GM18498 (cell line): Measurements from ENCODE around the gene PCDHGA10.
"Not testable (repeated sequence)": the region's sequence is repeated elsewhere in the genome, so short reads cannot be mapped to it uniquely, and the experiment has no call there.

ENCODE experiments used
- ATAC-seq: cut with Tn5 transposase; IDR thresholded peaks from one replicate; pipeline ENCODE4 v1.9.1; 2021; ENCODE audit warnings: mild to moderate bottlenecking, moderate library complexity; ENCODE audit not compliant: unreplicated experiment

Gene PCDHGA10

DNA sequence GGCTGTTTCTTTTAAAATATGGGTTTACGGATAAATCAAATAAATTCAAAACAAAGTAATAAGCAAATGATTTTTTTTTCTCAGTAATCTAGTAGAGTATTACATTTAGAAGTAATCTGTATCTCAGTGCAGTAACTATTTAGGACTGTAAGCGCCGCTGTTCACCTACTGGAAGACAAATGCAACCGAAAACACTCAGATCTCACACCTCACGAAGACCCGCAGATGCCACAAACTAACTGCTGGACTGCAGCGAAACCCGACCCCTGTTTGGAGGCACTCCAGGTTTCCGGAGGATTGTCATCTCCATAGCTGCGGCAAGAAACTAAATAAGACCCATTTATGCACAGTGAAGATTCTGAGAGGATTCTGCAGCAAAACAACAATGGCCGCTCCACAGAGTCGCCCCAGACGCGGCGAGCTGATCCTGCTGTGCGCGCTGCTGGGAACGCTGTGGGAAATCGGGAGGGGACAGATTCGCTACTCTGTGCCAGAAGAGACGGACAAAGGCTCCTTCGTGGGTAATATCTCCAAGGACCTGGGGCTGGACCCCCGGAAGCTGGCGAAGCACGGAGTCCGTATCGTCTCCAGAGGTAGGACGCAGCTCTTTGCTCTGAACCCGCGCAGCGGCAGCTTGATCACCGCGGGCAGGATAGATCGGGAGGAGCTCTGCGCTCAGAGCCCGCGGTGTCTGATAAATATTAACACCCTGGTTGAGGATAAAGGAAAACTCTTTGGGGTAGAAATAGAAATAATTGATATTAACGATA is 20.2 kb upstream of the PCDHGA10 start, which contains the start of gene PCDHGA8:
TSS of gene PCDHGA8 (plus strand) at position 205 of the 770 bp plus-strand sequence. CDS start at position 386, 181 bp downstream.
- ATAC-seq: no peak

DNA sequence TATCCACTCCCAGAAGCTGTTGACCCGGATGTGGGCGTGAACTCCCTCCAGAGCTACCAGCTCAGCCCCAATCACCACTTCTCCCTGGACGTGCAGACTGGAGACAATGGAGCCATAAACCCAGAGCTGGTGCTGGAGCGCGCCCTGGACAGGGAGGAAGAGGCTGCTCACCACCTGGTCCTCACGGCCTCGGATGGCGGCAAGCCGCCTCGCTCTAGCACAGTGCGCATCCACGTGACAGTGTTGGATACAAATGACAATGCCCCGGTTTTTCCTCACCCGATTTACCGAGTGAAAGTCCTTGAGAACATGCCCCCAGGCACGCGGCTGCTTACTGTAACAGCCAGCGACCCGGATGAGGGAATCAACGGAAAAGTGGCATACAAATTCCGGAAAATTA is 19.5 kb upstream of the PCDHGA10 start:
- no peak for ATAC-seq

DNA sequence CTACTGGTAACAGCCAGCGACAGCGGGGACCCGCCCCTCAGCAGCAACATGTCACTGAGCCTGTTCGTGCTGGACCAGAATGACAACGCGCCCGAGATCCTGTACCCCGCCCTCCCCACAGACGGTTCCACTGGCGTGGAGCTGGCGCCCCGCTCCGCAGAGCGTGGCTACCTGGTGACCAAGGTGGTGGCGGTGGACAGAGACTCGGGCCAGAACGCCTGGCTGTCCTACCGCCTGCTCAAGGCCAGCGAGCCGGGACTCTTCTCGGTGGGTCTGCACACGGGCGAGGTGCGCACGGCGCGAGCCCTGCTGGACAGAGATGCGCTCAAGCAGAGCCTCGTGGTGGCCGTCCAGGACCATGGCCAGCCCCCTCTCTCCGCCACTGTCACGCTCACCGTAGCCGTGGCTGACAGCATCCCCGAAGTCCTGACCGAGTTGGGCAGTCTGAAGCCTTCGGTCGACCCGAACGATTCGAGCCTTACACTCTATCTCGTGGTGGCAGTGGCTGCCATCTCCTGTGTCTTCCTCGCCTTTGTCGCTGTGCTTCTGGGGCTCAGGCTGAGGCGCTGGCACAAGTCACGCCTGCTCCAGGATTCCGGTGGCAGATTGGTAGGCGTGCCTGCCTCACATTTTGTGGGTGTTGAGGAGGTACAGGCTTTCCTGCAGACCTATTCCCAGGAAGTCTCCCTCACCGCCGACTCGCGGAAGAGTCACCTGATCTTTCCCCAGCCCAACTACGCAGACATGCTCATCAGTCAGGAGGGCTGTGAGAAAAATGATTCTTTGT is 18.2 kb upstream of the PCDHGA10 start:
- ATAC-seq: not testable (repeated sequence)

DNA sequence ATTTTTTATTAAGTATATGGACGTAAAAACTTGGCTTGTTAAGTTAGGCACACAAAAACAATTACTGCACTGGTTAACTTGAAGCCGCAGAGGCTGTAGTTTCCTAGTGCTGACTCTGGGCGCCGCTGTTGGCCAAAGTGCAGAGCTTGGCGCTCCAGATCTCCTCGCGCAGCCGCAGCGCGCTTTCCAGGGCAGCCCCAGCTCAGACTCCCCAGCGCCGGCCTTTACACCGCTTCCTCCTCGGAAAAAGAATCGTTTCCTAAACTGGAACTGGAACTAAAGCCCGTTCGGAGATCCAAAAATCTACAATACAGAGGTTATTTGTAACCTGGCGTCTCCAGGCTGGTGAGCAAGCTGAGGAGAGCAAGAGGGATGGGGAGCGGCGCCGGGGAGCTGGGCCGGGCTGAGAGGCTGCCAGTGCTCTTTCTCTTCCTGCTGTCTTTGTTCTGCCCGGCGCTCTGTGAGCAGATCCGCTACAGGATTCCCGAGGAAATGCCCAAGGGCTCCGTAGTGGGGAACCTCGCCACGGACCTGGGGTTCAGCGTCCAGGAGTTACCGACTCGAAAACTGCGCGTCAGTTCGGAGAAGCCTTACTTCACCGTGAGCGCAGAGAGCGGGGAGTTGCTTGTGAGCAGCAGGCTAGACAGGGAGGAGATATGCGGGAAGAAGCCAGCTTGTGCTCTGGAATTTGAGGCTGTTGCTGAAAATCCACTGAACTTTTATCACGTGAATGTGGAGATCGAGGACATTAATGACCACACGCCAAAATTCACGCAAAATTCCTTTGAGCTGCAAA is 14.8 kb upstream of the PCDHGA10 start, which contains the start of gene PCDHGB5:
TSS of gene PCDHGB5 (plus strand) at position 192 of the 796 bp plus-strand sequence. CDS start at position 373, 181 bp downstream.
- ATAC-seq: peak; percentile 79

DNA sequence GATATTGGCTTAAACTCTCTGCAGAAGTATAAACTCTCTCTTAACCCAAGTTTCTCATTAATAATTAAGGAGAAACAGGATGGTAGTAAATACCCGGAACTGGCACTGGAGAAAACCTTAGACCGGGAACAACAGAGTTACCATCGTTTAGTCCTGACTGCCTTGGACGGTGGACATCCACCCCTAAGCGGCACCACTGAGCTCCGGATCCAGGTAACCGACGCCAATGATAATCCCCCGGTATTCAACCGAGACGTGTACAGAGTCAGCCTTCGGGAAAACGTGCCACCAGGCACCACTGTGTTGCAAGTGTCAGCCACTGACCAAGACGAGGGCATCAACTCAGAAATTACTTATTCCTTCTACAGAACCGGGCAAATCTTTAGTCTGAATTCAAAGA is 14.2 kb upstream of the PCDHGA10 start:
- no peak for ATAC-seq

DNA sequence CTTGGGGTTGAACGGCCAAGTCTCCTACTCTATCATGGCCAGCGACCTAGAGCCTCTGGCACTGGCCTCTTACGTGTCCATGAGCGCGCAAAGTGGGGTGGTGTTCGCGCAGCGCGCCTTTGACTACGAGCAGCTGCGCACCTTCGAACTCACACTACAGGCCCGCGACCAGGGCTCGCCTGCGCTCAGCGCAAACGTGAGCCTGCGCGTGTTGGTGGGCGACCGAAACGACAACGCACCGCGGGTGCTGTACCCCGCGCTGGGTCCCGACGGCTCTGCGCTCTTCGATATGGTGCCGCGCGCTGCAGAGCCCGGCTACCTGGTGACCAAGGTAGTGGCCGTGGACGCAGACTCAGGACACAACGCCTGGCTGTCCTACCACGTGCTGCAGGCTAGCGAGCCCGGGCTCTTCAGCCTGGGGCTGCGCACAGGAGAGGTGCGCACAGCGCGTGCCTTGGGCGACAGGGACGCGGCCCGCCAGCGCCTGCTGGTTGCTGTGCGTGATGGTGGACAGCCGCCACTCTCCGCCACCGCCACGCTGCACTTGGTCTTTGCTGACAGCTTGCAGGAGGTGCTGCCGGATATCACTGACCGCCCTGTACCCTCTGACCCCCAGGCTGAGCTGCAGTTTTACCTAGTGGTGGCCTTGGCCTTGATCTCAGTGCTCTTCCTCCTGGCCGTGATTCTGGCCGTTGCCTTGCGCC is 13.1 kb upstream of the PCDHGA10 start:
- ATAC-seq: no peak

DNA sequence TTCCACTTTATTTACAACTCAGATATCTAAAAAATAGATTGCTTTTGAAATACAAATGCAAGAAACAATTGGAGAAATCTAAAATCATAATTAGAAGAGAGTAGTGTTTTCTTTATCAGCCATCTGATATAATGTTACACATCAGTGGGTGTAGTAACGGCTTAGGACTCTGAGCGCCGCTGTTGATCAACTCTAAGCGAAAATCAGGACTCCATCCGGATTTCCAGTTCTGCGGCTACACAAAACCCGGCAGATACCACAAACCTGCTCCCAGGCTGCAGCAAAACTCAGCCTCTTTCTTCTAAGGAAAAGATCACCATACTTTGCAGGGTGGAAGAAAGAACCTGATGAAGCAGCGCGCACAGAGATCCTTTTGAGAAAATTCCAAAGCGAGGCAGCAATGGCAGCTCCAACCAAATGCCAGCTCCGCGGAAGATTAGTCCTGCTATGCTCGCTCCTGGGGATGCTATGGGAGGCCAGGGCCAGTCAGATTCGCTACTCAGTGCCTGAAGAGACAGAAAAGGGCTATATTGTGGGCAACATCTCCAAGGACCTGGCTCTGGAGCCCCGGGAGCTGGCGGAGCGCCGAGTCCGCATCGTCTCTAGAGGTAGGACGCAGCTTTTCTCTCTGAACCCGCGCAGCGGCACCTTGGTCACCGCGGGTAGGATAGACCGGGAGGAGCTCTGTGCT is 10.1 kb upstream of the PCDHGA10 start, which contains the start of gene PCDHGA9:
TSS of gene PCDHGA9 (plus strand) at position 226 of the 691 bp plus-strand sequence. CDS start at position 401, 175 bp downstream.
- ATAC-seq: no peak

DNA sequence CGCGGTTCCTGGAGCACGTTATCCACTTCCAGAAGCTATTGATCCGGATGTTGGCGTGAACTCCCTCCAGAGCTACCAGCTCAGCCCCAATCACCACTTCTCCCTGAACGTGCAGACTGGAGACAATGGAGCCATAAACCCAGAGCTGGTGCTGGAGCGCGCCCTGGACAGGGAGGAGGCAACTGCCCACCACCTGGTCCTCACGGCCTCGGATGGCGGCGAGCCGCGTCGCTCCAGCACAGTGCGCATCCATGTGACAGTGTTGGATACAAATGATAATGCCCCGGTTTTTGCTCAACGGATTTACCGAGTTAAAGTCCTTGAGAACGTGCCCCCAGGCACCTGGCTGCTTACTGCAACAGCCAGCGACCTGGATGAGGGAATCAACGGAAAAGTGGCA is 9.4 kb upstream of the PCDHGA10 start:
- no peak for ATAC-seq

DNA sequence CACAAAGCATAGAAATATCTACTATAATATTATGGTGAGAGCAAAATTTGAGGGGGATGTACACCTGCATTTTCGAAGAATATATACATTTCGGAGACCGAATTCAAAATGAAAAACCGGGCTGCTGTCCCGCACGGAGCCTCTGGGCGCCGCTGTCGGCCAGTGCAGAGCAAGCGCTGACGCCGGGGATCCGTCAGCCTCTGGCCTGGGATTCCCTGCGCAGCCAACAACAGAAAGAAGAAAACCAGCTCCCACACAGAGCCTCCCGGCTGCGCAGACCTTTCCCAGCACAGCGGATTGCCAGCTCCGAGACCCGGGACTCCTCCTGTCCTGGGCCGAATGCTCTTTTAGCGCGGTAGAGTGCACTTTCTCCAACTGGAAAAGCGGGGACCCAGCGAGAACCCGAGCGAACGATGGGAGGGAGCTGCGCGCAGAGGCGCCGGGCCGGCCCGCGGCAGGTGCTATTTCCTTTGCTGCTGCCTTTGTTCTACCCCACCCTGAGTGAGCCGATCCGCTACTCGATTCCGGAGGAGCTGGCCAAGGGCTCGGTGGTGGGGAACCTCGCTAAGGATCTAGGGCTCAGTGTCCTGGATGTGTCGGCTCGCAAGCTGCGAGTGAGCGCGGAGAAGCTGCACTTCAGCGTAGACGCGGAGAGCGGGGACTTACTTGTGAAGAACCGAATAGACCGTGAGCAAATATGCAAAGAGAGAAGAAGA is 4.8 kb upstream of the PCDHGA10 start, which contains the start of gene PCDHGB6:
TSS of gene PCDHGB6 (plus strand) at position 232 of the 716 bp plus-strand sequence. CDS start at position 414, 182 bp downstream.
- ATAC-seq: not testable (repeated sequence)

DNA sequence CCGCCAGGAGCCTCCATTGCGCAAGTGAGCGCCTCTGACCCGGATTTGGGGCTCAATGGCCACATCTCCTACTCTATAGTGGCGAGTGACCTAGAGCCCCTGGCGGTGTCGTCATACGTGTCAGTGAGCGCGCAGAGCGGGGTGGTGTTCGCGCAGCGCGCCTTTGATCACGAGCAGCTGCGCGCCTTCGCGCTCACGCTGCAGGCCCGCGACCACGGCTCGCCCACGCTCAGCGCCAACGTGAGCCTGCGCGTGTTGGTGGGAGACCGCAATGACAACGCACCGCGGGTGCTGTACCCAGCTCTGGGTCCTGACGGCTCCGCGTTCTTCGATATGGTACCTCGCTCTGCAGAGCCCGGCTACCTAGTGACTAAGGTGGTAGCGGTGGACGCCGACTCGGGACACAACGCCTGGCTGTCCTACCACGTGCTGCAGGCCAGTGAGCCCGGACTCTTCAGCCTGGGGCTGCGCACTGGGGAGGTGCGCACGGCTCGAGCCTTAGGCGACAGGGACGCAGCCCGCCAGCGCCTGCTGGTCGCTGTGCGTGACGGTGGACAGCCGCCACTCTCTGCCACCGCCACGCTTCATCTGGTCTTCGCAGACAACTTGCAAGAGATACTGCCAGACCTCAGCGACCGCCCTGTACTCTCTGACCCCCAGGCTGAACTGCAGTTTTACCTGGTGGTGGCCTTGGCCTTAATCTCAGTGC is 3.0 kb upstream of the PCDHGA10 start:
- no peak for ATAC-seq

DNA sequence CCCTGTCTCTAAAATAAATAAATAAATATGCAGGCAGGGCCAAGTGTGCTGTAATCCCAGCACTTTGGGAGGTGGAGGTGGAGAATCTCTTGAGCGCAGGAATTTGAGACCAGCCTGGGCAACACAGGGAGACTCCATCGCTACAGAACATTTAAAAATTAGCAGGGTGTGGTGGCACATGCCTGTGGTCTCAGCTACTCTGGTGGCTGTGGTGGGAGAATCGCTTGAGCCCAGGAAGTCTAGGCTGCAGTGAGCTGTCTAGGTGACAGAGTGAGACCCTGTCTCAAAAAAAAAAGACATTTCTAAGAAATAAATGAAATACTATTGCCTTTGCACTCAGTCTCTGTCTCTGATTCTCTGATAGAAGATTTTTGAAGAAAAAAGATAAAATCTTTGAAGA is 1.2 kb upstream of the PCDHGA10 start:
- ATAC-seq: no peak

DNA sequence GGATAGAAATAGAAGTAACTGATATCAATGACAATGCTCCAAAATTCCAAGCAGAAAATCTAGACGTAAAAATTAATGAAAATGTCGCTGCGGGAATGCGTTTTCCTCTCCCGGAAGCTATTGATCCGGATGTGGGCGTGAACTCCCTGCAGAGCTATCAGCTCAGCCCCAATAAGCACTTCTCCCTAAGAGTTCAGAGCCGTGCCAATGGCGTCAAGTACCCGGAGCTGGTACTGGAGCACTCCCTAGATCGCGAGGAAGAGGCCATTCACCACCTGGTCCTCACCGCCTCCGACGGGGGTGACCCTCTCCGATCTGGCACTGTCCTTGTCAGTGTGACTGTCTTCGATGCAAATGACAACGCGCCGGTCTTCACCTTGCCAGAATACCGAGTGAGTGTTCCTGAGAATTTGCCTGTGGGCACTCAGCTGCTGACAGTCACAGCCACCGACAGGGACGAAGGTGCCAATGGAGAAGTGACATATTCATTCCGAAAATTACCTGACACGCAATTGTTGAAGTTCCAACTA is 818 bp downstream of the PCDHGA10 start:
- no peak for ATAC-seq

DNA sequence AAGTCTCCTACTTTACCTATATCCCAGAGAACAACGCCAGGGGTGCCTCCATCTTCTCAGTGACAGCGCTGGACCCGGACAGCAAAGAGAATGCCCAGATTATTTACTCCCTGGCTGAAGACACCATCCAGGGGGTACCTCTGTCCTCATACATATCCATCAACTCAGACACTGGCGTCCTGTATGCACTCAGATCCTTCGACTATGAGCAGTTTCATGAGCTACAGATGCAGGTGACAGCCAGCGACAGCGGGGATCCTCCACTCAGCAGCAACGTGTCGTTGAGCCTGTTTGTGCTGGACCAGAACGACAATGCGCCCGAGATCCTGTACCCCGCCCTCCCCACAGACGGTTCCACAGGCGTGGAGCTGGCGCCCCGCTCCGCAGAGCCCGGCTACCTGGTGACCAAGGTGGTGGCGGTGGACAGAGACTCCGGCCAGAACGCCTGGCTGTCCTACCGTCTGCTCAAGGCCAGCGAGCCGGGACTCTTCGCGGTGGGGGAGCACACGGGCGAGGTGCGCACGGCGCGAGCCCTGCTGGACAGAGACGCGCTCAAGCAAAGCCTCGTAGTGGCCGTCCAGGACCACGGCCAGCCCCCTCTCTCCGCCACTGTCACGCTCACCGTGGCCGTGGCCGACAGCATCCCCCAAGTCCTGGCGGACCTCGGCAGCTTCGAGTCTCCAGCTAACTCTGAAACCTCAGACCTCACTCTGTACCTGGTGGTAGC is 1.9 kb downstream of the PCDHGA10 start:
- not testable (repeated sequence) for ATAC-seq

DNA sequence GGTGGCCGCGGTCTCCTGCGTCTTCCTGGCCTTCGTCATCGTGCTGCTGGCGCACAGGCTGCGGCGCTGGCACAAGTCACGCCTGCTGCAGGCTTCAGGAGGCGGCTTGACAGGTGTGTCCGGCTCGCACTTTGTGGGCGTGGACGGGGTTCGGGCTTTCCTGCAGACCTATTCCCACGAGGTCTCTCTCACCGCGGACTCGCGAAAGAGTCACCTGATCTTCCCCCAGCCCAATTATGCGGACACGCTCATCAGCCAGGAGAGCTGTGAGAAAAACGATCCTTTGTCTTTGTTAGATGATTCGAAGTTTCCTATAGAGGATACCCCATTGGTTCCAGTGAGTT is 2.5 kb downstream of the PCDHGA10 start:
- ATAC-seq: not testable (repeated sequence)

DNA sequence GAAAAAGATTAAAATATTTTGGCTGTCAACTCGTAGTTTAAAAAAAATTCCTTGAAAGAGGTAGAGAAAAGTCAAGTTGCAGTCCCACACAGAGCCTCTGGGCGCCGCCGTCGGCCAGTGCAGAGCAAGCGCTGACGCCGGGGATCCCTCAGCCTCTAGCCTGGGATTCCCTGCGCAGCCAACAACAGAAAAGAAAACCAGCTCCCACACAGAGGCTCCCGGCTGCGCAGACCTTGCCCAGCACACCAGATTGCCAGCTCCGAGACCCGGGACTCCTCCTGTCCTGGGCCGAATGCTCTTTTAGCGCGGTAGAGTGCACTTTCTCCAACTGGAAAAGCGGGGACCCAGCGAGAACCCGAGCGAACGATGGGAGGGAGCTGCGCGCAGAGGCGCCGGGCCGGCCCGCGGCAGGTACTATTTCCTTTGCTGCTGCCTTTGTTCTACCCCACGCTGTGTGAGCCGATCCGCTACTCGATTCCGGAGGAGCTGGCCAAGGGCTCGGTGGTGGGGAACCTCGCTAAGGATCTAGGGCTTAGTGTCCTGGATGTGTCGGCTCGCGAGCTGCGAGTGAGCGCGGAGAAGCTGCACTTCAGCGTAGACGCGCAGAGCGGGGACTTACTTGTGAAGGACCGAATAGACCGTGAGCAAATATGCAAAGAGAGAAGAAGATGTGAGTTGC is 4.8 kb downstream of the PCDHGA10 start, which contains the start of gene PCDHGB7:
TSS of gene PCDHGB7 (plus strand) at position 184 of the 679 bp plus-strand sequence. CDS start at position 367, 183 bp downstream.
- ATAC-seq: peak; percentile 68

DNA sequence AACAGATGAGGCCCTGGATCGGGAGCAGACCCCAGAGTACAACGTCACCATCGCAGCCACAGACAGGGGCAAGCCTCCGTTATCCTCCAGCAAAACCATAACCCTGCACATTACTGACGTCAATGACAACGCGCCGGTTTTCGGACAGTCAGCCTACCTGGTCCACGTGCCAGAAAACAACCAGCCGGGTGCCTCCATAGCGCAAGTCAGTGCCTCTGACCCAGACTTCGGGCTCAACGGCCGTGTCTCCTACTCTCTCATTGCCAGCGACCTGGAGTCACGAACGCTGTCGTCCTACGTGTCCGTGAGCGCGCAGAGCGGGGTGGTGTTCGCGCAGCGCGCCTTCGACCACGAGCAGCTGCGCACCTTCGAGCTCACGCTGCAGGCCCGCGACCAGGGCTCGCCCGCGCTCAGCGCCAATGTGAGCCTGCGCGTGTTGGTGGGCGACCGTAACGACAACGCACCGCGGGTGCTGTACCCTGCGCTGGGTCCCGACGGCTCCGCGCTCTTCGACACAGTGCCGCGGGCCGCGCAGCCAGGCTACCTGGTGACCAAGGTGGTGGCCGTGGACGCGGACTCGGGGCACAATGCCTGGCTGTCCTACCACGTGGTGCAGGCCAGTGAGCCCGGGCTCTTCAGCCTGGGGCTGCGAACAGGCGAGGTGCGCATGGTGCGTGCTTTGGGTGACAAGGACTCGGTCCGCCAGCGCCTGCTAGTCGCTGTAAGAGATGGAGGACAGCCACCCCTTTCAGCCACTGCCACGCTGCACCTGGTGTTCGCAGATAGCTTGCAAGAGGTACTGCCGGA is 6.5 kb downstream of the PCDHGA10 start:
- no peak for ATAC-seq
